IMR-90 (cell line): ENCODE measurements around the gene SIGLEC14. TPM values are rescaled to one million over a fixed set of nuclear protein-coding genes. Genes with fewer than 3 reads are reported as not detected.

Experiments
- ATAC-seq: fragments of 200-7000 bp; cut with Tn5 transposase; 2 replicates; pipeline ENCODE4 v1.9.1; 2020; ENCODE audit warnings: low read depth, mild to moderate bottlenecking, moderate library complexity
- BruUV-seq: library from RNA; stranded (reverse); fragments of 400-500 nt; replicated peaks from 2 replicates; lab custom pipeline; 2021; lab: Mats Ljungman, UMichigan
- CTCF ChIA-PET: fragments of 300-600 bp; formaldehyde crosslinking; extraction: SDS; loops from one replicate; lab custom pipeline; 2021; ENCODE audit warnings: antibody characterized with exemption; lab: Yijun Ruan, JAX
- POLR2A ChIA-PET: fragments of 300-600 bp; sonication (Branson Sonifier 250); formaldehyde crosslinking; loops from one replicate; lab custom pipeline; 2022; ENCODE audit warnings: antibody characterized with exemption; ENCODE audit not compliant: unreplicated experiment; lab: Charles Lee
- DNase-seq: peaks from one replicate; pipeline ENCODE4 v3.0.0; 2013
- H2AFZ ChIP-seq: replicated peaks from 2 replicates; pipeline ENCODE3; 2013; ENCODE audit warnings: low read length, mild to moderate bottlenecking; ENCODE audit not compliant: poor library complexity
- H2AK5ac ChIP-seq: 2 replicates; pipeline ENCODE4 v1.6.1; 2013; ENCODE audit warnings: low read depth, low read length, inconsistent platforms
- H2AK9ac ChIP-seq: replicated peaks from 2 replicates; pipeline ENCODE3; 2013; ENCODE audit warnings: mild to moderate bottlenecking, low read depth, low read length, moderate library complexity; ENCODE audit not compliant: poor library complexity
- H2BK120ac ChIP-seq: 2 replicates; pipeline ENCODE4 v1.6.1; 2013; ENCODE audit warnings: low read depth, low read length, inconsistent platforms
- H2BK15ac ChIP-seq: 3 replicates; pipeline ENCODE4 v1.6.1; 2013; ENCODE audit warnings: low read depth, low read length, inconsistent platforms
- H2BK20ac ChIP-seq: 2 replicates; pipeline ENCODE4 v1.6.1; 2013; ENCODE audit warnings: low read depth, mild to moderate bottlenecking, inconsistent platforms, low read length, moderate library complexity
- H2BK5ac ChIP-seq: 2 replicates; pipeline ENCODE4 v1.6.1; 2013; ENCODE audit warnings: mild to moderate bottlenecking, low read depth, low read length, inconsistent platforms; ENCODE audit not compliant: poor library complexity, severe bottlenecking
- H3K14ac ChIP-seq: replicated peaks from 2 replicates; pipeline ENCODE4 v1.6.1; 2013; ENCODE audit warnings: low read depth, low read length, inconsistent platforms
- H3K18ac ChIP-seq: 2 replicates; pipeline ENCODE4 v1.6.1; 2013; ENCODE audit warnings: low read depth, low read length, control low read depth
- H3K23ac ChIP-seq: 2 replicates; pipeline ENCODE4 v1.6.1; 2013; ENCODE audit warnings: low read depth, low read length, inconsistent platforms
- H3K27ac ChIP-seq: 2 replicates; pipeline ENCODE4 v1.5.1; 2013; ENCODE audit warnings: mild to moderate bottlenecking, control low read depth, low read length; ENCODE audit not compliant: insufficient read depth
- H3K27me3 ChIP-seq: 2 replicates; pipeline ENCODE4 v1.6.1; 2013; ENCODE audit warnings: low read length; ENCODE audit not compliant: control insufficient read depth, insufficient read depth
- H3K36me3 ChIP-seq: 2 replicates; pipeline ENCODE4 v1.6.1; 2013; ENCODE audit warnings: low read length, mixed read lengths; ENCODE audit not compliant: control insufficient read depth, insufficient read depth
- H3K4ac ChIP-seq: 2 replicates; pipeline ENCODE4 v1.6.1; 2013; ENCODE audit warnings: low read depth, low read length, inconsistent platforms
- H3K4me1 ChIP-seq: 2 replicates; pipeline ENCODE4 v1.6.1; 2013; ENCODE audit warnings: low read length, mixed read lengths; ENCODE audit not compliant: control insufficient read depth, insufficient read depth
- H3K4me2 ChIP-seq: 2 replicates; pipeline ENCODE4 v1.6.1; 2013; ENCODE audit warnings: low read depth, mild to moderate bottlenecking, control low read depth, low read length, moderate library complexity
- H3K4me3 ChIP-seq: 2 replicates; pipeline ENCODE4 v1.5.1; 2013; ENCODE audit warnings: low read depth, mild to moderate bottlenecking, control low read depth, low read length, moderate library complexity; ENCODE audit not compliant: insufficient read depth
- H3K56ac ChIP-seq: 2 replicates; pipeline ENCODE4 v1.6.1; 2013; ENCODE audit warnings: low read length, inconsistent platforms; ENCODE audit not compliant: insufficient read depth; ENCODE audit errors: extremely low read depth
- H3K79me1 ChIP-seq, 2 experiments: 2 replicates each; pipeline ENCODE4 v1.6.1; 2013; ENCODE audit warnings: low read length in 2 of 2, inconsistent platforms in 1 of 2, low read depth in 1 of 2
- H3K9ac ChIP-seq: 2 replicates; pipeline ENCODE4 v1.6.1; 2013; ENCODE audit warnings: low read depth, low read length, control low read depth
- H3K9me1 ChIP-seq: 2 replicates; pipeline ENCODE4 v1.6.1; 2013; ENCODE audit warnings: low read length, inconsistent platforms; ENCODE audit not compliant: insufficient read depth
- H3K9me3 ChIP-seq: 2 replicates; pipeline ENCODE4 v1.6.1; 2013; ENCODE audit warnings: low read length; ENCODE audit not compliant: control insufficient read depth, insufficient read depth
- H4K20me1 ChIP-seq: 2 replicates; pipeline ENCODE4 v1.6.1; 2013; ENCODE audit warnings: low read length, inconsistent platforms; ENCODE audit not compliant: insufficient read depth
- H4K5ac ChIP-seq: 2 replicates; pipeline ENCODE4 v1.6.1; 2013; ENCODE audit warnings: mild to moderate bottlenecking, low read depth, low read length, control low read depth
- H4K8ac ChIP-seq, 2 experiments: 2 replicates each; pipeline ENCODE4 v1.6.1; 2013; ENCODE audit warnings: low read depth in 2 of 2, low read length in 2 of 2, control low read depth in 1 of 2, inconsistent platforms in 1 of 2
- H4K91ac ChIP-seq: 2 replicates; pipeline ENCODE4 v1.6.1; 2013; ENCODE audit warnings: low read depth, low read length, inconsistent platforms; ENCODE audit not compliant: insufficient read depth
- MAFK ChIP-seq: IDR thresholded peaks from 2 replicates; pipeline ENCODE4 v1.6.1; 2012; ENCODE audit warnings: low read depth, low read length, improper control_type of control experiment
- MXI1 ChIP-seq: IDR thresholded peaks from 2 replicates; pipeline ENCODE4 v1.6.1; 2012; ENCODE audit warnings: low read depth, mild to moderate bottlenecking, low read length, moderate library complexity, borderline replicate concordance
- RAD21 ChIP-seq: IDR thresholded peaks from 2 replicates; pipeline ENCODE4 v1.6.1; 2012; ENCODE audit warnings: low read length, improper control_type of control experiment
- WGBS, 2 experiments: methylation state at CpG; one replicate each; pipeline versions ENCODE4 v1.1.5 to v1.1.7; 2013; ENCODE audit warnings: missing lambda C conversion rate in 2 of 2; ENCODE audit not compliant: insufficient read length in 1 of 2; ENCODE audit errors: extremely low coverage in 2 of 2; 5-methylcytosine and 5-hydroxymethylcytosine counted together
- dilution Hi-C: fragments of 300-500 bp; cut with HindIII; formaldehyde crosslinking; loops from one replicate; pipeline ENCODE4 v1.14.3; 2018; ENCODE audit warnings: low sequenced_read_pairs; ENCODE audit not compliant: unreplicated experiment
- in situ Hi-C: fragments of 300-500 bp; cut with MboI; formaldehyde crosslinking; loops from 3 replicates; pipeline ENCODE4 v1.14.3; 2019; ENCODE audit warnings: low sequenced_read_pairs, inconsistent platforms, mixed read lengths
- intact Hi-C: fragments of 100-400 bp; cut with micrococcal nuclease; formaldehyde crosslinking; loops from 2 replicates; pipeline ENCODE4 v1.10.0; 2022
- polyA plus RNA-seq, 3 experiments: library from polyadenylated mRNA; depleted of rRNA; stranded (reverse); fragments of >200 nt; gene quantifications; 2 replicates each; pipeline ENCODE4 v1.2.3, GENCODE V29; 2012; ENCODE audit warnings: low replicate concordance in 1 of 3
- total RNA-seq: library from RNA; depleted of rRNA; stranded (reverse); fragments of >200 nt; gene quantifications from 2 replicates; pipeline ENCODE4 v1.2.3, GENCODE V29; 2012

SIGLEC14 gene
- total and polyA plus RNA-seq, 2 of the 4 experiments (the other 2 are of a cell fraction) = not detected

GRCh38 chr19:51676566-51677083 lies 30.0 kb upstream of the SIGLEC14 start:
- no peak for DNase-seq
- H2AK5ac ChIP-seq = no peak overlapping the region
- H3K14ac ChIP-seq = no peak overlapping the region
- H2BK20ac ChIP-seq = no peak overlapping the region
- no peak for TF ChIP-seq RAD21
- TF ChIP-seq MAFK = 0 out of 2 replicates have a peak, but pooled peaks have one; percentile 5
- TF ChIP-seq MXI1 = no peak
- no peak for ATAC-seq
- no peaks in the 10 kb centered on the region; the same call in 1 of the 2 replicates for H3K27me3 ChIP-seq
- no peaks in the 10 kb centered on the region for H4K20me1 ChIP-seq
- H2AK9ac ChIP-seq = no peak overlapping the region
- H2BK15ac ChIP-seq = no peak overlapping the region
- no peak overlapping the region for H4K5ac ChIP-seq
- H3K18ac ChIP-seq = no peak overlapping the region
- no peaks in the 10 kb centered on the region for H3K4me1 ChIP-seq
- no peaks in the 10 kb centered on the region for H3K36me3 ChIP-seq
- no TSS peak for BruUV-seq
- H3K27ac ChIP-seq = no peak overlapping the region
- no peak overlapping the region for H3K23ac ChIP-seq
- H3K79me1 ChIP-seq = no peaks in the 10 kb centered on the region
- no peak overlapping the region for H3K4ac ChIP-seq
- POLR2A ChIA-PET = no interaction called here
- H4K91ac ChIP-seq = no peak overlapping the region
- H3K9me3 ChIP-seq = no peaks in the 10 kb centered on the region
- H4K8ac ChIP-seq = no peak overlapping the region
- no peaks in the 10 kb centered on the region for H3K9me1 ChIP-seq
- in situ Hi-C loops = no loop called here
- no CpG with 5 or more reads among the region's 11 CpGs for WGBS, 2 experiments
- intact Hi-C loops = no loop called here
- CTCF ChIA-PET = interaction anchor here (0.6 kb wide), 1 partner anchor 28 kb away, joined by 3 read pairs; no protein-coding TSS in a partner anchor
- no peak overlapping the region for H2BK5ac ChIP-seq
- no peak overlapping the region for H3K9ac ChIP-seq
- H2BK120ac ChIP-seq = no peak overlapping the region
- H2AFZ ChIP-seq = no peak overlapping the region
- dilution Hi-C loops = no loop called here
- H3K4me2 ChIP-seq = no peak overlapping the region
- no peak overlapping the region for H3K56ac ChIP-seq
- H3K4me3 ChIP-seq = no peak overlapping the region
